Breast epithelium (tissue), 3 donors: ENCODE results near the gene TRPC4AP.

ENCODE experiments used
- POLR2AphosphoS5 ChIP-seq, 3 donors: sonication (generic); formaldehyde crosslinking; IDR thresholded peaks; one replicate each; pipeline ENCODE4 v1.6.1; 2017; ENCODE audit warnings: antibody characterized with exemption in 3 of 3
- TF ChIP-seq, protein P1 (sequence below), 3 donors: fragments of 450-650 bp; IDR thresholded peaks; one replicate each; pipeline ENCODE4 v1.5.1; 2016 to 2017; ENCODE audit warnings: antibody characterized with exemption in 3 of 3, mild to moderate bottlenecking in 3 of 3, moderate library complexity in 3 of 3

DNA sequence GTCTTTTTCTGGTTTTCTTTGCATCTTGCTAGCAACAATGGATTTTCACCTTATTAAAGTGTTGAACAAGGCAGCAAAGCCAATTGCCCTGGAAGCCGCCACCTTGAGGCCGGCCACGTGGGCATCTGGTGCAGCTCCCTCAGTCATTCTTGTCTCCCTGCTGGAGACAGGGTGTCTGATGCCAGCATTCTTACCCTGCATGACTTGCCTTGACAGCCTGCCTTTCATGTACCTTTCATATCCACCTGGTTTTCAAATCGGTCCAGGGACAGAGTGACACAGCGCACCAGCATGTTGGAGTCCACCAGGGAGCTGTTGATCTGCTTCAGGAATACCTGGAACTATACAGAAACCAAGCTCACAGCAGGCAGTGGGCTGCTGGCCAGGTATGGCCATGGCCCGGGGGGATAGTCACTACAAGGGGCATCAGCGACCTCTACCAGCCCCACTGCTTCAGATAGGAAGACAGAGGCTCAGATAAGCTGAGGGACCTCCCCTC lies 87.1 kb downstream of the TRPC4AP start:
- TF ChIP-seq, protein P1, sequence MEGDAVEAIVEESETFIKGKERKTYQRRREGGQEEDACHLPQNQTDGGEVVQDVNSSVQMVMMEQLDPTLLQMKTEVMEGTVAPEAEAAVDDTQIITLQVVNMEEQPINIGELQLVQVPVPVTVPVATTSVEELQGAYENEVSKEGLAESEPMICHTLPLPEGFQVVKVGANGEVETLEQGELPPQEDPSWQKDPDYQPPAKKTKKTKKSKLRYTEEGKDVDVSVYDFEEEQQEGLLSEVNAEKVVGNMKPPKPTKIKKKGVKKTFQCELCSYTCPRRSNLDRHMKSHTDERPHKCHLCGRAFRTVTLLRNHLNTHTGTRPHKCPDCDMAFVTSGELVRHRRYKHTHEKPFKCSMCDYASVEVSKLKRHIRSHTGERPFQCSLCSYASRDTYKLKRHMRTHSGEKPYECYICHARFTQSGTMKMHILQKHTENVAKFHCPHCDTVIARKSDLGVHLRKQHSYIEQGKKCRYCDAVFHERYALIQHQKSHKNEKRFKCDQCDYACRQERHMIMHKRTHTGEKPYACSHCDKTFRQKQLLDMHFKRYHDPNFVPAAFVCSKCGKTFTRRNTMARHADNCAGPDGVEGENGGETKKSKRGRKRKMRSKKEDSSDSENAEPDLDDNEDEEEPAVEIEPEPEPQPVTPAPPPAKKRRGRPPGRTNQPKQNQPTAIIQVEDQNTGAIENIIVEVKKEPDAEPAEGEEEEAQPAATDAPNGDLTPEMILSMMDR (IDR thresholded peaks at IDR 0.05) = no peak
- TF ChIP-seq POLR2AphosphoS5 (IDR thresholded peaks at IDR 0.05) = no peak
